ENCODE results near the gene COPE. TPM values are rescaled to one million over a fixed set of nuclear protein-coding genes. Genes with fewer than 3 reads are reported as not detected.

Gene COPE
- total RNA-seq, 1 donor from 2014 or later: 140 TPM

DNA sequence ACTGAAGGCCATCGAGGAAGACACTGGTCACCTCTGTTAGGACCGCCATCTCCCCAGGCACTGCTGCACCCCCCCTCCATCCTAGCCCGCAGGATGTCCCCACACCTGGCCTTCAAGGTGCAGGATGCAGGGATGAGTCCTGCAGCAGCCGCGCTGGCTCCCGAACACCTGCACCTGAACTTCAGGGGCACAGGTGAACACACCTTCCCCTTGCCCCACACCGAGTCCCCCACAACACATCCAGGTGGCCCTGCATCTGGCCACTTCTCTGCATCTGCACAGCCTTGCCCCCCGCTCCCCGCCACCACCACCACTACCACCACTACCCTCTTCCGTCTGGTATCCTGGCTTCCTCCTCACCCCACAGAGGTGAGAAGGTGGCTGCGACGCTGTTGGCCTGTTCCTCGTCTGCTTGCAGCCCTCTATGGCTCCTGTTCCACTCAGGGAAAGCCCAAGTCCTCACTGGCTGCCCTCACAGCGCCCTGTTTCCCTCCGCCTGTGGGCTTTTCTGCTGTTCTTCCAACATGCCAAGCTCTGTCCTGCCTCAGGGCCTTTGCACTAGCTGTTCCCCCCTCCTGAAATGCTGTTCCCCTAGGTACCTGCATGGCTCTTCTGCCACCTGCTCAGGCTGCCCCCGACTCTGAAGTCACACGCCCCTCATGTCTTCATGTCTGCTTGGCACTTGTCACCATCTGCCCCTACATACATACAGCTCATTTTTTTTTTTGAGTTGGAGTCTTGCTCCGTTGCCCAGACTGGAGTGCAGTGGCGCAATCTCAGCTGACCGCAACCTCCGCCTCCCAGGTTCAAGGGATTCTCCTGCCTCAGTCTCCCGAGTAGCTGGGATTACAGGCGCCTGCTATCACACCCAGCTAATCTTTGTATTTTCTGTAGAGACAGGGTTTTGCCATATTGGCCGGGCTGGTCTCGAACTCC, 21.8 kb downstream of the COPE start:
- DNase-seq: no peak
- intact Hi-C loops (cut with micrococcal nuclease): no loop called here
- ATAC-seq: no peak

- intact Hi-C loops (cut with micrococcal nuclease): no loop called here
- no peak for DNase-seq
- no peak for ATAC-seq
Measured at GRCh38 chr19:18896421-18896841, 22.8 kb downstream of the COPE start.

DNA sequence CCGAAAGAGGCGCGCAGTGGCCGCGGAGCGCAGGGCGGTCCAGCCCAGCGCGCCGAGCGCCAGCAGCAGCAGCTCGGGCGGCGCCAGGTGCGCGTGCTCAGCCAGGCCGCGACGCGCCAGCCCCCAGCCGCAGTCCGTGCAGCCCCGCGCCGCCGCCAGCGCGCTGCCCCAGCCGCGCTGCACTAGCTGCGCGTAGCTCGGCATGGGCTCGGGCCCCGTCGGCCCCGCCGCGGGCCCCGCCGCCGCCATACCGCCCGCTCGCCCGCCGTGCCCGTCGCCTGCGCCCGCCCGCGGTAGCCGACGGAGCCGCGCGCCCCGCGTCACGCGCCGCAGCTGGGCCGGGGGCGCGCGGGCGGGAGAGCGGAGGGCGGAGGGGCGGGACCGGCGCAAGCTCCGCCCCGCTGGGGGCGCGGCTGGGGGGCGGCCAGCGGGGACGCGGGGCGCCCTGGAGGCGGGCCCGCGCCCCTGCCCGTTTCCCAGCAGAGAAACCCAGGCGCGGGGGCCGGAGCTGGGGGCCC, 23.3 kb downstream of the COPE start, which contains the start of gene CERS1:
CERS1 (minus strand) TSS at position 335 of the 518 bp plus-strand sequence; CDS start at position 249, 86 bp downstream.
- DNase-seq: no peak
- intact Hi-C loops (cut with micrococcal nuclease): no loop called here
- ATAC-seq: peak; percentile 20

- peak; percentile 56 for DNase-seq
- intact Hi-C loops (cut with micrococcal nuclease): no loop called here
- peak; percentile 64 for ATAC-seq
Measured at GRCh38 chr19:18895038-18895823, 24.0 kb downstream of the COPE start.

- no peak for DNase-seq
- peak; percentile 36 for ATAC-seq
- intact Hi-C loops (cut with micrococcal nuclease): no loop called here
Measured at GRCh38 chr19:18894254-18895037, 24.7 kb downstream of the COPE start.

DNA sequence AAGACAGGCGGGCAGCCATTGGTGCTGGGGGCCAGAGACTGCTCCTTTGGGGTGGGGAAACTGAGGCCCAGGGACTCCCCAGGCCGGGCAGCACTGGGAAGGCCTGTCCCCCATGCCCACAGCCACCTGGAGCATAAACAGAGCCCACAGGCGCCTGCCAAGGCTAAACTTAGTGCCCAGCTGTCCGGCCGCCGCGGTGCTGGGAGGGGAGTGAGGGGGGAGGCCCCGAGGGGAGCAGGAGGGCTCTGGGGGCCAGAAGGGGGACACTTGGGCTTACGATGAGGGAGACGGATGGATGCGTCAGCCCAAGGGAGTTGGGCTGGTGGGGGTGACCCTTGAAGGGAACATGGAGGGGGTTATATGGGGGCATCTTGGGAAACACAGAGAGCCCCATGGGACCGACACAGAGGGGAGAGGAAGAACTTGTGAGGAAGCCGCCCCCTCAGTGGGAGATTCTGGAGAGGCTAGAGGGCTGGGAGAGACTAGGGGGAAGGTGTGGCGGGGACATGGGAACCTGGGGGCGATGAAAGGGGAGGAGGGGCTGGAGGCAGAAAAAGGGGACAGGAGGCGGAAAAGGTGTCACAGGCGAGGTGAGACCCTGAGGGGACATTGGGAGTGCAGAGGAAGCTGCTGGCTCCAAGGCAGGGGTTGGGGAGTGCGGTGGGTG, 25.5 kb downstream of the COPE start:
- no peak for DNase-seq
- ATAC-seq: peak; percentile 12
- intact Hi-C loops (cut with micrococcal nuclease): no loop called here

- intact Hi-C loops (cut with micrococcal nuclease): no loop called here
- no peak for ATAC-seq
Measured at GRCh38 chr19:18889949-18890745, 29.0 kb downstream of the COPE start.

GRCh38 chr19:18886972-18887371, 32.2 kb downstream of the COPE start:
- ATAC-seq (no peak), DNase-seq (no peak)
- intact Hi-C loops (cut with micrococcal nuclease): no loop called here

More at GRCh38 chr19:18889949-18890745, 29.0 kb downstream of the COPE start:
- DNase-seq: no peak

DNA sequence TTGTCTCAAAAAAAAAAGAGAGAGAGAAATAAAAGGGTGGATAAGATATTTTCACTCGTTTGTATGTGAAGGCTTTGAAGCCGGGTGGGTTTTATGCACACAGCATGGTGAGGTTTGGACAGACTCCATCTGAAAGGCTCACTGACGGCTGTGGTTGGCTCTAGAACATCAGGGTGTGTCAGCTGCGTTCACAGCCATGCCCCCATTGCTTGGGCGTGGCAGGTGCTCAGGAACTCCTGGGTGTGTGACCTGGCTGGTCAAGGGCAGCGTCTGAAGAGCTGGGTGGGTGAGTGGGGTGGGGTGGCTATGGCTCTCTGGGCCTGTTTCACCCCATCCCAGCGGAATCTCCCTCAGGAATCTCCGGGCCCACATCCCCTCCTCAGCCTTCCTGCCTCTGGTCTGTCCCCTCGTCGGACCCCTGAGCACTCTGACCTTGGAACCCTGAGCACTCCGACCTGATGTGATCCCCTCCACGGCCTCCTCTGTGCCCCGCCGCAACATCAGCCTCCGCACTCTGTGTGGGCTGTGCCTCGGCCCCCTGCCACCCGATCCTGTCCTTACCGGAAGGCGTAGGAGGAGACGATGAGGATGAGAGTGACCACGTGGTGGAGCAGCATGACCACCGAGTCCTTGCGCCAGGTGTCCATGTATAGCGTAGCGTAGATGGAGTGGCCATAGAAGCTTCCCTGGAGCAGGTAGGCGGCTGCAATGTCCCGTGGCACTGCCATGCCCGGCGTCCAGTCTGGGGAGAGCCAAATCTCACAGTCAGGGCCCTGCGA, 35.5 kb downstream of the COPE start:
- intact Hi-C loops (cut with micrococcal nuclease): no loop called here
- ATAC-seq (no peak), DNase-seq (no peak)

GRCh38 chr19:18881491-18881890, 37.7 kb downstream of the COPE start:
- no peak for ATAC-seq
- intact Hi-C loops (cut with micrococcal nuclease): no loop called here
- DNase-seq: no peak

GRCh38 chr19:18879579-18880373, 39.4 kb downstream of the COPE start:
- DNase-seq: no peak
- intact Hi-C loops (cut with micrococcal nuclease): no loop called here
- peak; percentile 22 for ATAC-seq

DNA sequence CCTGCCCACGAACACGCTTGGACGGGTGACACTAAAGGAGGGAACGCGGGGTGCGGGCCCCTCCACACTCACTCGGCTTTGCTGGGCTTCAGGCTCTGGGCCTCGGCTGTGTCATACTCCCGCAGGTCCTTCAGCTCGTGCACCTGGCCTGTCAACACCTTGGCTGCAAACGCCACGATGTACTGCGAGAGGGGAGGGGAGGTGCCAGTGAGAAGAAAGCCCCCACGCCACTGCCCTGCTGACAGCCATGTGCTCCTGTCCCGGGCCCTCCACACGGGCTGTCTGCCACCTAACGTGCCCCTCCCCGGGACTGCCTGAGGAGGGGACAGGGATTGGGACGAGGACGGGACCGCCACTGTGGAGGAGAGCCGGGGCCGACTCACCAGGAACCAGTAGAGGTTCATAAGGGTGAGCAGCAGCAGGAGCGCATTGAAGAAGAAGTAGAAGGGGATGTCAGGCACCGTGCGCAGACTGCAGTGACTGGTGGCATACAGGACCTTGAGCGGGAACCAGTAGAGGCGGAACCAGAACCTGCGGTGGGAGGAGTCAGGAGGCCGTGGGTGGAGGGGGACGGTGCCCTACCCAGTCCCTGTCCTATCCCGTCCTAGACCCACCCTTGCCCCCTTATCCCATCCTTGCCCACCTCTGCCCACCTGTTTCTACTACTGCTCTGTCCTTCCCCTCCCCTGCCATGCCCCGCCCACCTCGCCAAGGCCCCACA, 40.2 kb downstream of the COPE start:
- no peak for DNase-seq
- ATAC-seq: no peak
- intact Hi-C loops (cut with micrococcal nuclease): no loop called here

- no peak for ATAC-seq
Measured at GRCh38 chr19:18878058-18878797, 41.0 kb downstream of the COPE start.

GRCh38 chr19:18876865-18877264, 42.3 kb downstream of the COPE start:
- ATAC-seq: no peak
- intact Hi-C loops (cut with micrococcal nuclease): no loop called here
- DNase-seq: no peak

More at GRCh38 chr19:18878058-18878797, 41.0 kb downstream of the COPE start:
- intact Hi-C loops (cut with micrococcal nuclease): no loop called here
- no peak for DNase-seq

DNA sequence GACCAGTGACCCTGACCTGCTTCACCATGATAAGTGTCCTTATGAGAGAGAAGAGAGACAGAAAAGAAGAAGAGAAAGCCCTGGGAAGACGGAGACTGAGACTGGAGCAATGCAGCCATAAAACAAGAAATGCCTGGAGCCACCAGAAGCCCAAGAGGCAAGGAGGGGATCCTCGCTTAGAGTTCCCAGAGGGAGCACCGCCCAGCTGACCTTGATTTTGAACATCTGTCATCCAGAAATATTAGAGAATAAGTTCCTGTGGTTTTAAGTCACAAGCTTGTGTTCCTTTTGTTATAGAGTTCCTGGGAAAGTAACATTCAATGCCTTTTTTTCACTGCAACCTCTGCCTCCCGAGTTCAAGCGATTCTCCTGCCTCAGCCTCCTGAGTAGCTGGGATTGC, 43.5 kb downstream of the COPE start:
- DNase-seq (no peak), ATAC-seq (no peak)
- intact Hi-C loops (cut with micrococcal nuclease): no loop called here
